A549 (cell line): Measurements from ENCODE around the gene SYTL1.

Source experiments
- POLR2A ChIP-seq: IDR thresholded peaks from 2 replicates; pipeline ENCODE4 v1.6.1; 2012; ENCODE audit warnings: mild to moderate bottlenecking, low read length
- RAD21 ChIP-seq, 2 experiments: fragments of >200 bp in 1 of 2; sonication (Bioruptor Twin) in 1 of 2; formaldehyde crosslinking in 1 of 2; IDR thresholded peaks in 1 of 2; conservative IDR thresholded peaks in 1 of 2; 2 replicates in 1 of 2; 3 replicates in 1 of 2; pipeline ENCODE4 v1.6.1; 2012 to 2018; ENCODE audit warnings: inconsistent platforms in 1 of 2
- TF ChIP-seq, protein P1 (sequence below): fragments of >200 bp; sonication (Bioruptor Twin); formaldehyde crosslinking; IDR thresholded peaks from 3 replicates; pipeline ENCODE4 v1.5.1; 2016

DNA sequence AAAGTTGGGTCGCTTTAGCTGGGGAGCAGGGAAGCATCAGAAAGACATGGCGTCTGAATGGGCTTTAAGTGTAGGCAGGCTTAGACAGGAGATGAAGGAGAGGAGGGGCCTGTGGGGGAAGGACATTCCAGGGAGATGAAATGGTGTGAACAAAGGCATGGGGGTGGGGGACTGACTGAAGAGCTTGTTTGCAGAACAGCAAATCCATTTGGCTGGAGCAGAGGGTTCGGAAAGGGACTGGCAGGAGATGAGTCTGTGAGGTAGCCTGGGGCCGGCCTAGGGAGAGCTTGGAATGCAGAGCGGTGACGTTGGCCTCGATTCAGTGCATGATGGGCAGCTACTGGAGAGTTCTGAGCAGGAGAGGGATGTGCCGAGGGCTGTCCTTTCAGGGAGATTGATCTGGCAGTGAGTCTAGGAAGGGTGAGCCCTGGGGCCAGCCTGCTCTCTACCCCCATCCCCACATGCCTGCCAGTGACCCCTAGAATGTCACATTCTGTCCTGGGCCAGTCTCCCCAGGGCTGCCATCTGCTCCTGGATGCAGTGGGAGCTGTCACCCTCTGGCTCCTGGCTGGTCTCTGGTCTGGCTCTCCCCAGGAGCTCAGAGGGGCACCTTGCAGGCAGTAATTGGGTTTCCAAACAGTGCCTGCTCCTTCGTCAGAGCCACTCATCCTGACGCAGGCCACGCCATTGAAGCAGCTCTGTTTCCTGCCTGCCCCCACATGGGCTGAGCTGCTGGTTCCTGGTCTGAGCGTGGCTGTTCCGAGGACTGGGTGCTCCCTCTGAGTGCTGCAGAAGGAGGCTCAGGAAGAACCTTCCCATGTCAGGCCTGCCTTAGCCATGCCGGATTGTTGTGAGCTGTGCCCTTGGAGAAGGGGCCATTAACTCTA is 42.2 kb upstream of the SYTL1 start:
- TF ChIP-seq, protein P1, sequence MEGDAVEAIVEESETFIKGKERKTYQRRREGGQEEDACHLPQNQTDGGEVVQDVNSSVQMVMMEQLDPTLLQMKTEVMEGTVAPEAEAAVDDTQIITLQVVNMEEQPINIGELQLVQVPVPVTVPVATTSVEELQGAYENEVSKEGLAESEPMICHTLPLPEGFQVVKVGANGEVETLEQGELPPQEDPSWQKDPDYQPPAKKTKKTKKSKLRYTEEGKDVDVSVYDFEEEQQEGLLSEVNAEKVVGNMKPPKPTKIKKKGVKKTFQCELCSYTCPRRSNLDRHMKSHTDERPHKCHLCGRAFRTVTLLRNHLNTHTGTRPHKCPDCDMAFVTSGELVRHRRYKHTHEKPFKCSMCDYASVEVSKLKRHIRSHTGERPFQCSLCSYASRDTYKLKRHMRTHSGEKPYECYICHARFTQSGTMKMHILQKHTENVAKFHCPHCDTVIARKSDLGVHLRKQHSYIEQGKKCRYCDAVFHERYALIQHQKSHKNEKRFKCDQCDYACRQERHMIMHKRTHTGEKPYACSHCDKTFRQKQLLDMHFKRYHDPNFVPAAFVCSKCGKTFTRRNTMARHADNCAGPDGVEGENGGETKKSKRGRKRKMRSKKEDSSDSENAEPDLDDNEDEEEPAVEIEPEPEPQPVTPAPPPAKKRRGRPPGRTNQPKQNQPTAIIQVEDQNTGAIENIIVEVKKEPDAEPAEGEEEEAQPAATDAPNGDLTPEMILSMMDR = no peak
- TF ChIP-seq RAD21 (conservative IDR thresholded peaks at IDR 0.05 in 1 of 2, IDR thresholded peaks at IDR 0.05 in 1 of 2) (no peak), POLR2A (no peak)
